ENCODE data around the gene BSG. TPM values are rescaled to one million over a fixed set of nuclear protein-coding genes. Genes with fewer than 3 reads are reported as not detected.
"Not testable (repeated sequence)": the region's sequence is repeated elsewhere in the genome, so short reads cannot be mapped to it uniquely, and the experiment has no call there.

Gene BSG
- total RNA-seq, 1 experiment from 2014 or later = 911 TPM

GRCh38 chr19:620166-620862 is 47.9 kb downstream of the BSG start:
- no peak for DNase-seq (ENCODE audit: low read depth)

- not testable (repeated sequence) for DNase-seq (ENCODE audit: low read depth)
Measured at GRCh38 chr19:621191-621590, 48.8 kb downstream of the BSG start.

- DNase-seq (ENCODE audit: low read depth) = no peak
Measured at GRCh38 chr19:621819-622218, 49.4 kb downstream of the BSG start.

- no peak for DNase-seq (ENCODE audit: low read depth)
Measured at GRCh38 chr19:622666-623065, 50.3 kb downstream of the BSG start.

GRCh38 chr19:623175-623916 is 51.0 kb downstream of the BSG start:
- DNase-seq (ENCODE audit: low read depth) = no peak

- DNase-seq (ENCODE audit: low read depth) = peak; percentile 94
Measured at GRCh38 chr19:623974-624373, 51.6 kb downstream of the BSG start.

GRCh38 chr19:624433-625109 is 52.2 kb downstream of the BSG start:
- DNase-seq (ENCODE audit: low read depth) = no peak

GRCh38 chr19:625257-625656 is 52.9 kb downstream of the BSG start:
- DNase-seq (ENCODE audit: low read depth) = no peak

- not testable (repeated sequence) for DNase-seq (ENCODE audit: low read depth)
Measured at GRCh38 chr19:626566-626965, 54.2 kb downstream of the BSG start.

GRCh38 chr19:628168-628567 is 55.8 kb downstream of the BSG start:
- no peak for DNase-seq (ENCODE audit: low read depth)

GRCh38 chr19:629515-629914 is 57.1 kb downstream of the BSG start:
- not testable (repeated sequence) for DNase-seq (ENCODE audit: low read depth)

GRCh38 chr19:629961-630714 is 57.7 kb downstream of the BSG start:
- DNase-seq (ENCODE audit: low read depth) = no peak

- DNase-seq (ENCODE audit: low read depth) = peak; percentile 72
Measured at GRCh38 chr19:632579-633067, 60.2 kb downstream of the BSG start.

Other genes with a start within 250 kb of the BSG start
- gene MIER2, start 227.8 kb upstream of the BSG start, total RNA-seq (2014; rRNA removed; shearing (Covaris generic)) = 5.9 and 10.0 TPM in 2 replicates
- not detected in 2 replicates for gene C2CD4C, start 163.4 kb upstream of the BSG start, total RNA-seq (2014; rRNA removed; shearing (Covaris generic))
- gene SHC2, start 111.6 kb upstream of the BSG start, total RNA-seq (2014; rRNA removed; shearing (Covaris generic)) = 0.10 TPM in 1 of 2 replicates, not detected in the other
- 0.12 TPM in 1 of 2 replicates, not detected in the other for gene MADCAM1, start 76.1 kb upstream of the BSG start, total RNA-seq (2014; rRNA removed; shearing (Covaris generic))
- gene TPGS1, start 65.1 kb upstream of the BSG start, total RNA-seq (2014; rRNA removed; shearing (Covaris generic)) = 26.2 and 48.8 TPM in 2 replicates
- 56.4 and 61.8 TPM in 2 replicates for gene CDC34, start 40.8 kb upstream of the BSG start, total RNA-seq (2014; rRNA removed; shearing (Covaris generic))
- gene GZMM, start 28.5 kb upstream of the BSG start, total RNA-seq (2014; rRNA removed; shearing (Covaris generic)) = 1.3 and 3.6 TPM in 2 replicates
- 0.24 and 0.39 TPM in 2 replicates for gene HCN2, start 17.3 kb downstream of the BSG start, total RNA-seq (2014; rRNA removed; shearing (Covaris generic))
- 19.3 and 20.5 TPM in 2 replicates for gene POLRMT, start 60.9 kb downstream of the BSG start, total RNA-seq (2014; rRNA removed; shearing (Covaris generic))
- gene FGF22, start 67.3 kb downstream of the BSG start, total RNA-seq (2014; rRNA removed; shearing (Covaris generic)) = 0.39 TPM in 1 of 2 replicates, not detected in the other
- 29.3 and 48.7 TPM in 2 replicates for gene RNF126, start 90.6 kb downstream of the BSG start, total RNA-seq (2014; rRNA removed; shearing (Covaris generic))
- 4.4 and 19.8 TPM in 2 replicates for gene FSTL3, start 103.8 kb downstream of the BSG start, total RNA-seq (2014; rRNA removed; shearing (Covaris generic))
- not detected in 2 replicates for gene PRSS57, start 122.9 kb downstream of the BSG start, total RNA-seq (2014; rRNA removed; shearing (Covaris generic))
- gene PALM, start 136.3 kb downstream of the BSG start, total RNA-seq (2014; rRNA removed; shearing (Covaris generic)) = 0.10 TPM in 1 of 2 replicates, not detected in the other
- gene MISP, start 178.5 kb downstream of the BSG start, total RNA-seq (2014; rRNA removed; shearing (Covaris generic)) = not detected in 2 replicates
- gene PTBP1, start 224.9 kb downstream of the BSG start, total RNA-seq (2014; rRNA removed; shearing (Covaris generic)) = 112 and 121 TPM in 2 replicates
- gene PLPPR3, start 249.4 kb downstream of the BSG start, total RNA-seq (2014; rRNA removed; shearing (Covaris generic)) = not detected in 2 replicates

Measured in RPMI7951 (cell line).